DOHH2 (cell line): Measurements from ENCODE around the gene FAM120A.

Experiments used
- H3F3A ChIP-seq: fragments of 200-600 bp; sonication (generic), shearing (Covaris generic); 2 replicates; pipeline ENCODE4 v1.6.0; 2016; ENCODE audit warnings: antibody characterized with exemption, mild to moderate bottlenecking; ENCODE audit not compliant: control insufficient read depth, insufficient read depth
- H3K27ac ChIP-seq: fragments of 200-600 bp; sonication (generic); 2 replicates; pipeline ENCODE4 v1.5.1; 2014; ENCODE audit warnings: low read depth, mild to moderate bottlenecking, low read length, moderate library complexity
- H3K27me3 ChIP-seq: fragments of 200-600 bp; sonication (generic); 2 replicates; pipeline ENCODE4 v1.6.1; 2014; ENCODE audit warnings: mild to moderate bottlenecking, low read length, mixed read lengths; ENCODE audit not compliant: control insufficient read depth
- H3K36me3 ChIP-seq: fragments of 200-600 bp; sonication (generic); 2 replicates; pipeline ENCODE4 v1.6.1; 2014; ENCODE audit warnings: mild to moderate bottlenecking, low read length, moderate library complexity, mixed read lengths; ENCODE audit not compliant: control insufficient read depth
- H3K4me1 ChIP-seq: fragments of 200-600 bp; sonication (generic); 2 replicates; pipeline ENCODE4 v1.6.1; 2014; ENCODE audit warnings: mild to moderate bottlenecking, low read length, mixed read lengths; ENCODE audit not compliant: control insufficient read depth
- H3K4me2 ChIP-seq: fragments of 200-600 bp; sonication (generic); 2 replicates; pipeline ENCODE4 v1.6.0; 2014; ENCODE audit warnings: mild to moderate bottlenecking, low read length, moderate library complexity
- H3K4me3 ChIP-seq: fragments of 200-600 bp; sonication (generic); 2 replicates; pipeline ENCODE4 v1.5.1; 2014; ENCODE audit warnings: mild to moderate bottlenecking, low read length, mixed read lengths
- H3K79me2 ChIP-seq: fragments of 200-600 bp; sonication (generic); 2 replicates; pipeline ENCODE4 v1.6.1; 2014; ENCODE audit warnings: mild to moderate bottlenecking, low read length, mixed read lengths; ENCODE audit not compliant: control insufficient read depth
- H3K9me2 ChIP-seq: fragments of 200-600 bp; sonication (generic); replicated peaks from 2 replicates; pipeline ENCODE4 v1.6.1; 2014; ENCODE audit warnings: mild to moderate bottlenecking, low read length, mixed read lengths; ENCODE audit not compliant: control insufficient read depth
- H3K9me3 ChIP-seq: fragments of 200-600 bp; sonication (generic); 2 replicates; pipeline ENCODE4 v1.6.1; 2014; ENCODE audit warnings: antibody characterized with exemption, low read length, mixed read lengths; ENCODE audit not compliant: control insufficient read depth, insufficient read depth
- H4K20me1 ChIP-seq: fragments of 200-600 bp; sonication (generic); 2 replicates; pipeline ENCODE4 v1.6.0; 2014; ENCODE audit warnings: low read depth, mild to moderate bottlenecking, antibody characterized with exemption, low read length, moderate library complexity; ENCODE audit not compliant: control insufficient read depth, insufficient read depth
- EZH2phosphoT487 ChIP-seq: fragments of 200-600 bp; sonication (generic); IDR thresholded peaks from 2 replicates; pipeline ENCODE4 v1.6.1; 2017; ENCODE audit warnings: borderline replicate concordance, mild to moderate bottlenecking, antibody characterized with exemption, low read length, moderate library complexity, mixed read lengths
- TF ChIP-seq, protein P1 (sequence below): fragments of 200-600 bp; sonication (generic); IDR thresholded peaks from one replicate; pipeline ENCODE4 v1.5.1; 2014; ENCODE audit warnings: antibody characterized with exemption, mild to moderate bottlenecking, low read depth, low read length; ENCODE audit not compliant: poor library complexity, severe bottlenecking

FAM120A gene

GRCh38 chr9:93501406-93501805 lies 49.9 kb downstream of the FAM120A start:
- Histone ChIP-seq H3K4me1 (peaks cover 23% of the 10 kb centered on the region), H3K27me3 (no peaks in the 10 kb centered on the region), H3K36me3 (peaks cover 92% of the 10 kb centered on the region), H3K27ac (no peak overlapping the region), H3F3A (peaks cover 9% of the 10 kb centered on the region), H3K9me3 (no peaks in the 10 kb centered on the region), H3K4me2 (no peak overlapping the region), H3K4me3 (no peak overlapping the region), H3K79me2 (peaks cover 53% of the 10 kb centered on the region), H3K9me2 (no peaks in the 10 kb centered on the region), H4K20me1 (0 out of 2 replicates have a peak, but pooled peaks cover 5% of the 10 kb centered on the region)
- TF ChIP-seq EZH2phosphoT487: no peak
- TF ChIP-seq, protein P1, sequence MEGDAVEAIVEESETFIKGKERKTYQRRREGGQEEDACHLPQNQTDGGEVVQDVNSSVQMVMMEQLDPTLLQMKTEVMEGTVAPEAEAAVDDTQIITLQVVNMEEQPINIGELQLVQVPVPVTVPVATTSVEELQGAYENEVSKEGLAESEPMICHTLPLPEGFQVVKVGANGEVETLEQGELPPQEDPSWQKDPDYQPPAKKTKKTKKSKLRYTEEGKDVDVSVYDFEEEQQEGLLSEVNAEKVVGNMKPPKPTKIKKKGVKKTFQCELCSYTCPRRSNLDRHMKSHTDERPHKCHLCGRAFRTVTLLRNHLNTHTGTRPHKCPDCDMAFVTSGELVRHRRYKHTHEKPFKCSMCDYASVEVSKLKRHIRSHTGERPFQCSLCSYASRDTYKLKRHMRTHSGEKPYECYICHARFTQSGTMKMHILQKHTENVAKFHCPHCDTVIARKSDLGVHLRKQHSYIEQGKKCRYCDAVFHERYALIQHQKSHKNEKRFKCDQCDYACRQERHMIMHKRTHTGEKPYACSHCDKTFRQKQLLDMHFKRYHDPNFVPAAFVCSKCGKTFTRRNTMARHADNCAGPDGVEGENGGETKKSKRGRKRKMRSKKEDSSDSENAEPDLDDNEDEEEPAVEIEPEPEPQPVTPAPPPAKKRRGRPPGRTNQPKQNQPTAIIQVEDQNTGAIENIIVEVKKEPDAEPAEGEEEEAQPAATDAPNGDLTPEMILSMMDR: no peak

DNA sequence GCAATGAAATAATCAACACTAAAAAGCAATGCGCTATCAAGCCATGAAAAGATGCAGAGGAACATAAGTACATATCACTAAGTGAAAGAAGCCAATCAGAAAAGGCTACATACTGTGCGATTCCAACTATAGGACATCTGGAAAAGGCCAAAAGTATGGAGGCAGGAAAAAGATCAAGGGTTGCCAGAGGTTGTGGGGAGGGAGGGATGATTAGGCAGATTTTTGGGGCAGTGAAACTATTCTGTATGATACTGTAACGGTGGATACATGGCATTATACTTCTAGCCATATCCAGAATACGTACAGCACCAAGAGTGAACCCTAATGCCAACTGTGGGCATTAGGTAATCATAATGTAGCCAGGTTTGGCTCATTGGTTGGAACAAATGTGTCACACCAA lies 51.9 kb downstream of the FAM120A start:
- H3K4me3 ChIP-seq: no peak overlapping the region
- H4K20me1 ChIP-seq: 0 out of 2 replicates have a peak, but pooled peaks cover 5% of the 10 kb centered on the region
- no peak for TF ChIP-seq EZH2phosphoT487
- TF ChIP-seq, protein P1: no peak
- no peak overlapping the region for H3K4me2 ChIP-seq
- H3F3A ChIP-seq: peaks cover 9% of the 10 kb centered on the region
- H3K4me1 ChIP-seq: peaks cover 23% of the 10 kb centered on the region
- no peaks in the 10 kb centered on the region for H3K9me3 ChIP-seq
- H3K36me3 ChIP-seq: peaks cover 85% of the 10 kb centered on the region
- no peaks in the 10 kb centered on the region for H3K9me2 ChIP-seq
- peaks cover 68% of the 10 kb centered on the region for H3K79me2 ChIP-seq
- H3K27me3 ChIP-seq: no peaks in the 10 kb centered on the region
- no peak overlapping the region for H3K27ac ChIP-seq

DNA sequence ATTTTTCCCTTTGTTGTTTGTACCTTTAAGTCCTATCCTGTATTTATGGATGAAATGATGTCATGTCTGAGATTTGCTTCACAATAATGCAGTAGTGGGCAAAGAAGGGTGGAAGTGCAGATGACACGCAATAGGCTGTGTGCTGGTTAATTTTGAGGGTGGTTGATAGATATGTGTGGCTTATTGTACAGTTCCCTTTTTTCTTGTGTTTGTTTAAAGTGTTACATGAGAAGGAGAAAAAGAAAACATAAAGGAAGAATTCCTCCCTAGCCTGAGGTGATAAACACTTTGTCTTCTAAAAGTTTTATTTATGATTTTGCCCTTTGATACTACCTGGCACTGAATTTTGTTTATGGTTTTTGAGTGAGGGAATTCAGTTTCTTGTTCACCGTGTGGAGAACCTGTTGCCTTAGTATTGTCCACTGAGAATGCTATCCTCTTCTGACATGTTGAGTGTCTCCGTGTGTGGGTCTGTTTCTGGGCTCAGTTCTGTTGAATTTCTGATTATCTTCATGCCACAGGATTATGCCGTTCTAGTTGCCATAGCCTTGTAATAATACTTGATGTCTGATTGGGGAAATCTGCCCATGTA lies 54.2 kb downstream of the FAM120A start:
- Histone ChIP-seq H3K4me3 (no peak overlapping the region), H3K36me3 (peaks cover 76% of the 10 kb centered on the region), H3K9me2 (no peaks in the 10 kb centered on the region), H3K27ac (no peak overlapping the region), H3K4me1 (peaks cover 23% of the 10 kb centered on the region), H3K4me2 (no peak overlapping the region), H3K79me2 (peaks cover 91% of the 10 kb centered on the region), H4K20me1 (0 out of 2 replicates have a peak, but pooled peaks cover 5% of the 10 kb centered on the region), H3K27me3 (no peaks in the 10 kb centered on the region), H3K9me3 (no peaks in the 10 kb centered on the region), H3F3A (peaks cover 12% of the 10 kb centered on the region)
- no peak for TF ChIP-seq EZH2phosphoT487
- TF ChIP-seq, protein P1: no peak
